HS-5 (cell line): Measurements from ENCODE around the gene TECPR2.

ENCODE experiments used
- DNase-seq: peaks from one replicate; pipeline ENCODE4 v3.0.0-alpha.2; 2012; ENCODE audit warnings: low read depth

The TECPR2 gene

GRCh38 chr14:102496331-102496691 lies 133.6 kb downstream of the TECPR2 start:
- DNase-seq = no peak

GRCh38 chr14:102496958-102497744 lies 134.4 kb downstream of the TECPR2 start:
- DNase-seq = no peak

GRCh38 chr14:102497998-102498677 lies 135.4 kb downstream of the TECPR2 start:
- no peak for DNase-seq

DNA sequence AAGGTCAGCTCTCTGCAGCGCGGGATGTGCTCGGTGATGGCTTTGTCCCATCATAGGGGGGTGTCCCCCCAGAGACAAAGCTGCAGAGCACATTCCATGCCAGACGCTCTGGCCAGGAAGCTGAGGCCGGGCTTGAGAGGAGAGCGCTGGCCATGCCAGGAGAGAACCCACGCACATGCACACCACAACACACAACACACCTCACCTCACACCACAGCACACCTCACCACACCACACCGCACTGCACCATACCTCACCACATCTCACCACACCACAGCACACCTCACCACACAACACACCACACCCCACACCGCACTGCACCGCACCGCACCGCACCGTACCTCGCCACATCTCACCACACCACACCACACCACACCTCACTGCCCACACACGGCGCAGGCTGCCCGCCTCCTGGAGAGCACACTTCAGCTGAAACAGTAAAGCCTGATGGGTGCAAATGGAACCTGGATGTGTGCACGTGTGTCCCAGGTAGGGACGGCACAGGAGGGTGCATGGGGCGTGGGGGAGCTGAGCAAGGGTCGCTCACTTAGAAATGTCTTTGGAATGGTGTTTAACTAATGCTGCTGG lies 136.0 kb downstream of the TECPR2 start:
- DNase-seq = no peak

- no peak for DNase-seq
Measured at GRCh38 chr14:102499401-102500157, 136.8 kb downstream of the TECPR2 start.

- no peak for DNase-seq
Measured at GRCh38 chr14:102500158-102500662, 137.5 kb downstream of the TECPR2 start.

DNA sequence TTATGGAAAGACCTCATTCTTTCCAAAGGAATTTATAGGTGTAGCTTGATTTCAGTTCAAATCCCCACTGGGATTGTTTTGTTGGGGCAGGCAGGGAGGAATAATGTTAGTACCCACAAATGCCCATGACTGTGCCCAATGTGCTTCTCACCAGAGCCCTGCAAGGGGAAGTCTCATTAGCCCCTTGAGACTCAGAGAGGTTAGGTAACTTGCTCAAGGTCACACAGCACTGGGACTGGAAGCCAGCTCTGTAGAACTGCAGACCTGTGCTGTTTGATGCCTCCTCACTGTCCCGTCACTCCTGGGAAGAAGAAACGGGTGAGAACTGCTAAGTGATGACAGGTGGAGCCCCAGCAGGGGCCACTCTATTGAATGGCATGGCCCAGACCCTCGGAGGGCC lies 138.0 kb downstream of the TECPR2 start:
- no peak for DNase-seq

DNA sequence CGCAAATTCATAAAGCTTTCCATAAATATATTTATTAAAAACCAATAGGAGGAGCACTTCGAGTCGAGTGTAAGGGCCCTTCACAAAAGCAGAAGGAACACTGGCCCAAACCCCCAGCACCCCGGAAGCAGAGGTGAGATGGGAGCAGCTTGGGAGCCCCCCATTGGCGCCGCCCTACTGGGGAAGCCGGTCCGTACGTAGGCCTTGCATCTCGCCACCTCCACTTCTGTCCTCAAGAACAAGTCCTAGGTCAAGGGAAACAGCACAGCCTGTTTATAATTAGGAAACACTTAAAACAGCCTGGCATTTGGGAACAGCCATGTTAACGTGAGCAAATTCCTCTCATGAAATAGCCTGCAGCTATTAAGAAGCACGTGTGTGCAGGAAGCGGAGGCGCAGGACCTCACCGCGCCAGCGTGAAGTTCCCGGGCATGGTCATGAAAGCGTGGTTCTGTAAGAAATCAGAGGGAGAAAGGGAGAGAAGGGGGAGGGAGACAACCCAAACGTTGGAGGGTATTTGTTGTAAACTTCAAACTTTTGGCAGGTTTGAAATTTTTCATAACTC lies 139.1 kb downstream of the TECPR2 start:
- DNase-seq = no peak

GRCh38 chr14:102502571-102502970 lies 139.8 kb downstream of the TECPR2 start:
- no peak for DNase-seq

DNA sequence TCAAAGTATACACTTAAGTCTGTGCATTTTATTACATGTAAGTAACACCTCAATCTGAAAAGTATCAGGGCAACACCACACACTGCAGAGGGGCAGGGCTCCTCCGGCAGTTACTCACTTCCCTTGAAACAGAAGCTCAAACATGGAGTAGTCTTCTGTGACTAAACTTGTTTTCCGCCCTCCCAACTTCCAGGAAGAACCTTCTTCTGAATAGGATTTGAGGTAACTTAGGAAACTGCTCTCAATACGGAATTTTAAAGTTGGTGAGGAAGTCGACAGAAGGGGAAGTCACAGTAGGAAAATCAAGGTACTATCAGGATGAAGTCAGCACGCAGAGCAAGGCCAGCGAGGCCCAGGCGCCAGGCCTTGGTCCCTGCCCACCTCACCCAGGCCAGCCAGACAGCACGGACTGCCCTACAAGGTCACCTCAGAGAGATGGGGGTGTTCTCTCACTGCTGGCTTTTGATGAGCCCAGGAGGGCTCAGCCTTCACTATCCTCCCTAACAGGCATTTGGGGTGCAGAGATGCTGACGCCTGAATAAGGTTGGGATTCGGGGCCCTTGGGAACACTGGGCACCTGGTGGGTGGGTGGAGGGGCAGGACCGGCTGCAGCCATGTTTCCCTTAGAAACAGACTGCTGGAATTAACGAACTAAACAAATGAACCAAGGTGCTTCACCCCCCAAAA lies 141.0 kb downstream of the TECPR2 start:
- no peak for DNase-seq

GRCh38 chr14:102504328-102504999 lies 141.7 kb downstream of the TECPR2 start:
- DNase-seq = no peak

GRCh38 chr14:102505000-102505619 lies 142.4 kb downstream of the TECPR2 start:
- DNase-seq = no peak

DNA sequence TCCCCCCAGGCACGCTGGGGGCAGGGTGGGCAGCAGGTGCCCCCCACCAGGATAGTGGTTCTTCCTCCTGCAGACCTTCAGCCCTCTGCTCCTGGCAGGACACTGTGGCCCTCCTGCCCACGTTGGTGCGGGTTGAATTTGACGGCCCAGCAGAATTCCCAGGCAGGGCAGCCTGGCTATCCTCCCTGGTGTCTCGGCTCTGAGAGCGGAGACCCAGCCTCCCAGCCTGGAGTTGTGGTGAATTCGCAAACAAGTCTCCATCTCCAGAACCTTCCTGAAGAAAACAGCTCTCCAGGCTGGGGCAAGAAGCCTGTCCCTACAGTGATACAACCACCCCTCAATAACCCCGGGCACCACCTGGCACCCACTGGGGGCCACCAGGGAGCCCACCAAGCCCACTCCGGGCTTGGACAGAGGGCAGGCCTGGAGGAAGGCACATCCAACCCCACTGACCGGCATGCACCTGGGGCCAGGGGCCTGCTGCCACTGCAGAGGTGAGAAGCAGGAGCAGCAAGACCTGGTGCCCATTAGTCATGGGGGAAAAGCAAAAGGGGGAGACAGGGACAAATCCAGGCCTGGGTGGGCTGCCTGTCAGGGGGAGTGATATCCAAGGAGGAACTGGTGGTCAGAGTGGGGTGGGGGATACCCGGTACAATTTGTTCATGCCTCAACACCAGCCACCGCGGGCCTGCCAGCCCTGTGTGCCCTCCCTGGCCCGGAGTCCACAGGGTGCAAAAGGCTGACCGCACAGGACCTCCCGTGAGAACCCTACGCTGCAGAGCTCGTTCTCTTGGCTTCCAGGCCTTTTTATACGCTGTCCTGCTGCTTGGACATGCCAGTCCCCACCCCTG lies 143.3 kb downstream of the TECPR2 start:
- DNase-seq = no peak

DNA sequence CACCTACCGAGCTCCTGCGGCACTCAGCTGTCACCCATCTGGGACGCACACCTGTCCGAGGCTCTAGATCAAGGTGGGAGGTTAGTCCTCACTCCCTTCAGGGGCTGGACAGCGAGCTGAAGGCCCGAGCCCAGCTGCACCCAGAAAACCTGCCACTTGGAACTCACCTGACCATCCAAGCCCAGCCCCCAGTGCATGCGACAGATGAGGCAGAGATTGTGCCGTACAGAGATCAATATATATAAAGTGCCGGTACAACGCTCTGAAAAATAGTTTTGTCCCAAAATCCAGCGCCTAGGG lies 143.8 kb downstream of the TECPR2 start:
- no peak for DNase-seq

DNA sequence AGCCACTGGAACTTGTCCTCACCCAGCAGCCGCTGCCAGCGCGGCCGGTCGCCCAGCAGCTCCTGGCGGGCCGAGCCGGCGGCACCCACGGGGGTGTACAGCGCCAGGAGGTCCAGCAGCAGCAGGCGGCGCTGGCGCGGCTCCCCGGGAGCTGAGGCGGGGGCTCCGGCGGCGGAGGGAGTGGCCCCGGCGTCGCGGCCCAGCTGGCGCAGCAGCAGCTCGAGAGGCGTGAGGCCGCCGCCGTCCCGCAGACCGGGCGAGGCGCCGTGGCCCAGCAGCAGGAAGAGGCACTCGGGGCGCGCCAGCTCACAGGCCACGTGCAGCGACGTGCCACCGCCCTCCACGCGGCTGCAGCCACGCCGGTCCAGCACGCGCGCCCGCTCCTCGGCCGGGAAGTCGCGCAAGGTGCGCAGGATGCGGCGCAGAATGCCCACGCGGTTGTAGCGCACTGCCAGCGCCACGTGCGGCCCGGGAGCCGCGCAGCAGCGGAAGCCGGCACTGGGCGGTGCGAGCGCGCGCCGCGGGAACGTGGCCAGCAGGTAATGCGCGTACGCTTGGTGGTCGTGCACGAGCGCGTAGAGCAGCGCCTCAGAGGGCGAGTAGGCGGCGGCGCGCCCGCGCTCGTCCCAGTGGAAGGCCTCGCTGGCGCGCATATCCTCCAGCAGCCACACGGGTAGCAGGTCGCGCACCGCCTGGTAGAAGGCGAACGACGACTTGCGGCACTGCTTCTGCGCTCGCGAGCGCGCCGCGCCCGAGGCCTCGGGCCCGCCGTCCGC lies 144.5 kb downstream of the TECPR2 start:
- DNase-seq = no peak

DNA sequence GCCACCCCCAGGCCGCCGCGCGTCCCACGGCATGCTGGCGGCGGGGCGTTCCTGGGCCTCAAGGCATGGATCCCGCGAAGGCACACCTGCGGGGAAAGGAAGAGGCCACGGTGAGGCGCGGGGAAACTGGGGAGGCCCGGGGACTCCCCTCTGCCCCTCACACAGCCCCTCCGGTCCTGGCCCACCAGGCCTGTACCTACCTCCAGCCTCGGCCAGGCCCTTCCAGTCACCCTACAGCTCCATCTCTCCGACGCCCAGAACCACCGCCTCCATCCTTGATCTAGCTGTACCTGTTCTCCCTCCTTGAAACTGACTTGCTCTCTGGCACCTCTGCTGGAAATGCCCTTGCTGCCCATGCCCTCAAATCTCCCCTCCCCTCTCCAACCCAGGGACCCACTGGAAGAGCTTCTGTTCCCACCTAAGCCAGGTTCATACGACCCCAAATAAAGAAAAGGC lies 145.1 kb downstream of the TECPR2 start:
- DNase-seq = no peak

- DNase-seq = no peak
Measured at GRCh38 chr14:102508410-102508773, 145.7 kb downstream of the TECPR2 start.

DNA sequence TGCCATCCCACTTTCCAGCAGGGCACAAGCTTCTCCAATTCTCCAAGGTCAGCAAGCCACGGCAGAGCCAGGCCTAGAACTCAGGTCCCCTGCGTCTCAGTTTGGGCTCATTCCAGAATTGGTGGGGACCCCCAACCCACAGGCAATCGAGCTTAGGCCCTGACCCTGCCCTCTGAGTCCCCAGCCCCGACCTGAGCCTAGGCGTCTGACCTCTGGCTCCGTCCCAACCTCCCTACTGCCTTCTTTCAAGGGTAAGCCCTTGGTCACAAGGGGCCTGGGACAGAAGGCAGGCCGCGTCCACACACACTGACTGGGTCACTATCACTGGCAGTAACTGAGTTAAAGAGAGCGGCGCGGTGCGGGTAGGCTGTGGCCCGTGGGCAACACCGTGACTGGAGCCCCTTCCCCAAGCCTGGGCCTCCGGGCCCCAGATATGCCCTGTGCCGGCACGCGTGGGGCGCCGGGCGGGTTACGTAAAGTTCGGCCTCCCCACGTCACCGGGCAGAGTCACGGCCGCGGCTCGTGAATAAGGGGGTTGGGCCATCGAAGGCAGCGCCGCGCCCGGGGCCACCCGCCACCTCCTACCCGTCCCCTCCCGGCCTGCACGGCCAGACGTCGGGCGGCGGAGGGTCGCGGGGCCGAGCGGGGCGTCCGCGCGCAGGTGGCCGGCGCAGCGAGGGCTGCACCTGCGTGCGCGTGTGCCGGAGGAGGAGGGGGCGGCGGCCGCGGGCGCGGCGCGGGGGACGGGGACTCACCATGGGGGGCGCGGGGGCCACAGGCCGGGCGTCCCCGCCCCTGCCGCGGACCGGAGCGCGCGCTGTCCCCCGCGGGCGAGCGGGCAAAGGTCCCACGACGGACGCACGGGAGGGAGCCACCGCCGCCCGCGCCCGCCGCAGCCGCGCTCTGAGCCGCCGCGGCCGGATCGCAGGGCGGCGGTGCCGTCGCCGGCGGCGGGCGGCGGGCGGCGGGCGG lies 146.3 kb downstream of the TECPR2 start:
- no peak for DNase-seq
